ENCODE data around the gene SPTSSA.

GRCh38 chr14:34502001-34502400 is 40.0 kb upstream of the SPTSSA start:
- TF ChIP-seq POLR2AphosphoS5 (IDR thresholded peaks at IDR 0.05), result no peak
- TF ChIP-seq CTCF (IDR thresholded peaks at IDR 0.05), result no peak
- no peak for TF ChIP-seq EP300 (IDR thresholded peaks at IDR 0.05)

Measured in suprapubic skin (tissue), 4 donors.